GM18873 (cell line): ENCODE results near the gene RAPGEF2.

Source experiments
- ATAC-seq: cut with Tn5 transposase; IDR thresholded peaks from one replicate; pipeline ENCODE4 v1.9.1; 2021; ENCODE audit warnings: mild to moderate bottlenecking, moderate library complexity, moderate number of reproducible peaks; ENCODE audit not compliant: unreplicated experiment, low FRiP score

RAPGEF2 gene

DNA sequence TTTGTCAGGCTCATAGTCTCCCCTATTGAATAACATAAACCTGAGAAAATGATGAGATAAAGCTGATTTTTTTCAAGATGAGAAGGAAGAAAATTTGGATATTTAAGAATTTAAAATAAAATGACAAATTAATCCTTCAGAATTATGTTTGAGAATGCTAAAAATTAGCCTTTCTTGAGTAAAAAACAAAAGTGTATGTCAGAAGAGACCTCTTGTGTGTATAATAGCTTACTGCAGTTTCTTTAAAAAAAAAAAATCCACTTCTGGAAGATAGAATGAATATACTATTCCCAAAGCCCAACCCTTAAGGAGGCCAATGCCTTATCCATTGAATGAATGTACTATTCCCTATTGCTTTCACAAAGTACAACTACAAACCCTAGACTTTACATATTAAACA lies 281.8 kb downstream of the RAPGEF2 start:
- no peak for ATAC-seq

DNA sequence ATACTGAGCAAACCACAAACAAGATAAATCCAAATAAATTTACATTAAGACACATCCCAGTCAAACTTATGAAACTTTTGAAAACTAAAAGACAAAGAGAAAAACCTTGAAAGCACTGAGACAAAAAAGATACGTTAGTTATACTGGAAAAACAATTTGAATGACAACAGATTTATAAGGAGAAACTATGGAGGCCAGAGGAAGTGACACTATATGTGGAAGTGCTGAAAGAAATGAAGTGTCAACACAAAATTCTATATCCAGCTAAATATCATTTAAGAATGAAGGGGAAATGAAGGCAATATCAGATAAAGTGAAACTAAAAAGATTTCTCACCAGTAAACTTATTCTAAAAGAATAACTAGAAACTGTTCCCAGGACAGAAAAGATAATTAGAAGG lies 283.7 kb downstream of the RAPGEF2 start:
- ATAC-seq: no peak

DNA sequence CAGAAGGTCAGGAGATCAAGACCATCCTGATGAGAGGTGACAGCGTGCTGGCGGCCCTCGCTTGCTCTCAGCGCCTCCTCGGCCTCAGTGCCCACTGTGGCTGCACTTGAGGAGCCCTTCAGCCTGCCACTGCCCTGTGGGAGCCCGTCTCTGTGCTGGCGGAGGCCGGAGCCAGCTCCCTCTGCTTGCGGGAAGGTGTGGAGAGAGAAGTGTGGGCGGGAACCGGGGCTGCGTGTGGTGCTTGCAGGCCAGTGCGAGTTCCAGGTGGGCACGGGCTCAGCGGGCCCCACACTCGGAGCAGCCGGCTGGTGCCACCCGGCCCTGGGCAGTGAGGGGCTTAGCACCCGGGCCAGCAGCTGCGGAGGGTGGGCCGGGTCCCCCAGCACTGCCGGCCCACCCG lies 286.9 kb downstream of the RAPGEF2 start:
- ATAC-seq: no peak

DNA sequence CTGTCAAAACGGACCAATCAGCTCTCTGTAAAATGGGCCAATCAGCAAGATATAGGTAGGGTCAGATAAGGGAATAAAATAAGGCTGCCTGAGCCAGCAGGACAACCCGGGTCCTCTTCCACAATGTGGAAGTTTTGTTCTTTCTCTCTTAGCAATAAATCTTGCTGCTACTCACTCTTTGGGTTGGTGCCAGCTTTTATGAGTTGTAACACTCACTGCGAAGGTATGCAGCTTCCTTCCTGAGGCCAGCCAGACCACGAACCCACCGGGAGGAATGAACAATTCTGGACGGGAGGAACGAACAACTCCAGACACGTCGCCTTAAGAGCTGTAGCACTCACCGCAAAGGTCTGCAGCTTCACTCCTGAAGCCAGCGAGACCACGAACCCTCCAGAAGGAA lies 287.8 kb downstream of the RAPGEF2 start:
- no peak for ATAC-seq

DNA sequence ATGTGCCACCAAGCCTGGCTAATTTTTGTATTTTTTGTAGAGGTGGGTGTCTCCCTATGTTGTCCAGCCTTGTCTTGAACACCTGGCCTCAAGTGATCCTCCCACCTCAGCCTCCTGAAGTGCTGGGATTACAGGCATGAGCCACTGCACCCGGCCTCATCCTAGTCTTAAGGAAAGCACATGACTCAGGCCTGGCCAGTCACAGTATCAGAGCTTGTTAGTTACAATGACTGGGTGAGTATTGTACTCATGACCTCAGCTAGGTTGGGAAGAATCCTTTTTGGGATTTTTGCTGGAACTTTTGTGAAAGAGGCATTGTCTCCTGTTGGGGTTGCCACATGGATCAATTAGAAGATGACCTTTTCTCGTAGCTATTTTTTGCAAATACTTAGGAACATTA lies 292.8 kb downstream of the RAPGEF2 start:
- no peak for ATAC-seq

DNA sequence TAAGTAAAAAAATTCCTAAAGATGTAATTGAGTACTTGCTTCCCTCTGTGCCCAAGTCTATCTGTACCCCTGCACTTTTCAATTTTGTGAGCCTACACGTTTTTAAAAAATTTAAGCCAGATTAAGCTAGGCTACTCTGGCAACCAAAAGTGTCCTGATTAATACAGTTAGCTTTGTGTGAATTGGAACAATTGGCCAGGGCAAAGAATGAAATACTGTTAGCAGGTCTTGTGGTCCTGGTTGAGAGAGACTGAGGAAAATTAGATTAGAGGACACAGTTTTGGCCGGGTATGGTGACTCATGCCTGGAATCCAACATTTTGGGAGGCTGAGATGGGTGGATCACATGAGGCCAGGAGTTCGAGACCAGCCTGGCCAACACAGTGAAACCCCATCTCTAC lies 293.3 kb downstream of the RAPGEF2 start:
- ATAC-seq: no peak

DNA sequence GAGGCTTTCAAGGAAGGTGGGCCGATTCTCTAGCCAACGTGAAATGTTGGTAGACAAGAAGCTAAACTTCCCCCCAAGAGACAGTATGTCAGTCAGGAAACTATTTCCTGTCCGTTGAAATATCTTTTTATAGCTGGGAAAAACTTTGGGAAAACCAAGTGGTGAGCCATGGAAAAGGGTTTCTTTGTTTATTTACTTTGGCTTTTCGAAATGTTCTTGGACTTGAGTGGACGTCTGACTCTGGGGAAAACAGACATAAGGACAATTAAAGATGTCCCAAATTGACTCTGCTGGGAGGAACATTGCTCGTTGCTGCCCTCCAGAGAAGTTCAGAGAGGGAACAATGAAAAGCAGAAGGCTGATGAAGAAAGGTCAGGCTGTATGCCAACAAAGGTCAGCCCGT lies 295.4 kb downstream of the RAPGEF2 start:
- ATAC-seq: no peak

DNA sequence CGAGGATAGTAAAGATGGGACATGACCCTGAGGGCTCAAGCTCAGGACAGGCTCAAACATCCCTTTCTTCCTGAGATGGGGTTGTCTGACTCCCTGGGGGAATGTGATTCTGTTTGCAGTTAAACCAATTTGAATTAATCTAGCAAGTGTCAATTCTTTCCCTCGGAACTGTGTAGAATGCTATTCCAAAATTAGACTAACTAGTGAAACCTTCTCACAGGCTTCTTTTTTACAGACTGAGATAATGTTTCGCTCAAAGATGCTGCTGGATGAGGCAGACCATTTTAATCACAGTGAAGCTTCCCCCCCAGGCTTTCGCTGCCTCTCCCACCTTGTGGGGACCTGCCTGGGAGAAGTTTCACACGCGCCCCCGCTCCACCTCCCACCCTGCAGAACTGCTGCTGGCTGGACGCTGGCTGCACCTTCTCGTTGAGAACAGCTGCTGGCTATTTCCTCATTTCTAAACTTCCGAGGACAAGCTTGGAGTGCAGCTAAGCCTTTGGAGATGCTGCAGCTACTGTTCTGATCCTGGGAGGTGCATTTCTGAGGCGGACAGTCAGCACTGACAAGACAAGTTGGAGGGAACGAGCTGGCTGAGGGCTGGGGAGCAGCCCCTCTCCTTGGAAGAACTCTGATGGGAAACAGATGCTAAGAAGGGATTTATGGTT lies 297.8 kb downstream of the RAPGEF2 start:
- no peak for ATAC-seq

DNA sequence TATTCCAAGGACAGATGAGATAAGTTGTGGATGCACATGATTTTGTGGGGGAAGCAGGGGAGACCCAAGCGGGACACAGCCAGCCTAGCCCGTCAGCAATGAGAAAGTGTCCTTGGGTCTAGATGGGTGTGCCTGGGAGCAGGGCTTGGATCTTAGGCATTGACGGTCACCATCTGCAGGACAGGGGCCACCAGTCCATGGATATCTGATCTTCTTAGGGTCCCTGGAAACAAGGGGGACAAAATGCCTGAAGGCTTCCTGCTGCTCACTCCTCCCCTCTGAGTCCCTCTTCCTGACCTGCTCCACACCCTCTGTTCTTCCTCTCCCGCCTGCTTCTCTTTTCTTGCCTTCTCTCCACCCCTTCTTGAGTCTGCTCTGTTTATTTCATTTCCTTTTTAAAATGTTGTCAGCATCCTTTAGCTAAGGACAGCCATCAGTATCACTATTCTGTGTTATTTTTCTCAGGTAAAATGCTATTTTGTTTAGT lies 298.4 kb downstream of the RAPGEF2 start:
- no peak for ATAC-seq

DNA sequence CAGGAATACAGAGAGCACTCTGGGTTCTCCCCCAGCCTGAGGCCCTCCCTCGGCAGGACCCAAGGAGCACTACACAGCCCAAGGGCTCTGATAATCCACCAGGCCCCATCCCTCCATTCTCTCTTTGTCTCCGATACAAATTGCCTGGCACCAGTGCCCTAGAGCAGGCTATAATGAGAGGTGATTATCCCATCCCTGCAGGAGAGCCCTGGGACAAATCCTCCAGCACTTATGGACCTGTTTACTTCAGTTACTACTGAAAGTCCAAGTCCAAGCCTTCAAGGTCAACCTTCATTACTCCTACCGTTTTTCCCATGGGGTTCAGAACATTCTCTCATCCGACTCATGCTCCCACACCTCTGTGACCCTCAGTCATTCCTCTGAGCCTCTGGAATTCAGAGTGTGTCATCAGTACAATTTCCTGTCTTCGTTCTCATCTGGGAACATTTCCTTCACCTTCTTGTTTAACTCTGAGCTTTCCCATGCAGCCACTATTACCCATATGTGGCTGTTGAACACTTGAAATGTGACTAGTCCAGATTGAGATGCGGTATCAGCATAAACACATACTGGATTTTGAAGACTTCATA lies 299.0 kb downstream of the RAPGEF2 start:
- no peak for ATAC-seq
